OCI-LY1 (cell line): ENCODE data around the gene PDE1A.

Experiments used
- H2AFZ ChIP-seq: fragments of 200-600 bp; sonication (generic), shearing (Covaris generic); 2 replicates; pipeline ENCODE4 v1.6.0; 2014; ENCODE audit warnings: antibody characterized with exemption, mild to moderate bottlenecking, low read length
- H3F3A ChIP-seq: fragments of 200-600 bp; sonication (generic), shearing (Covaris generic); 2 replicates; pipeline ENCODE4 v1.6.0; 2014; ENCODE audit warnings: mild to moderate bottlenecking, antibody characterized with exemption, low read length, moderate library complexity; ENCODE audit not compliant: insufficient read depth
- H3K27ac ChIP-seq: fragments of 200-600 bp; sonication (generic); 2 replicates; pipeline ENCODE4 v1.5.1; 2014; ENCODE audit warnings: low read length, mixed run types, mild to moderate bottlenecking, low read depth; ENCODE audit not compliant: poor library complexity, severe bottlenecking
- H3K27me3 ChIP-seq: fragments of 200-600 bp; sonication (generic); 2 replicates; pipeline ENCODE4 v1.6.0; 2014; ENCODE audit warnings: antibody characterized with exemption, mild to moderate bottlenecking, low read length, moderate library complexity; ENCODE audit not compliant: insufficient read depth
- H3K36me3 ChIP-seq: fragments of 200-600 bp; sonication (generic); 2 replicates; pipeline ENCODE4 v1.6.1; 2014; ENCODE audit warnings: mild to moderate bottlenecking, antibody characterized with exemption, low read length, moderate library complexity, mixed read lengths; ENCODE audit not compliant: insufficient read depth
- H3K4me1 ChIP-seq: fragments of 200-600 bp; sonication (generic); 2 replicates; pipeline ENCODE4 v1.5.1; 2014; ENCODE audit warnings: mild to moderate bottlenecking, low read length, moderate library complexity; ENCODE audit not compliant: insufficient read depth, severe bottlenecking
- H3K4me2 ChIP-seq: fragments of 200-600 bp; sonication (generic), shearing (Covaris generic); 2 replicates; pipeline ENCODE4 v1.6.1; 2014; ENCODE audit warnings: low read length
- H3K4me3 ChIP-seq: fragments of 200-600 bp; sonication (generic); 2 replicates; pipeline ENCODE4 v1.5.1; 2014; ENCODE audit warnings: low read length, low read depth, mild to moderate bottlenecking, mixed read lengths; ENCODE audit not compliant: poor library complexity, severe bottlenecking
- H3K79me2 ChIP-seq: fragments of 200-600 bp; shearing (Covaris generic); 2 replicates; pipeline ENCODE4 v1.6.1; 2016; ENCODE audit warnings: mixed run types, low read length, mixed read lengths; ENCODE audit not compliant: insufficient read depth
- H3K9ac ChIP-seq: fragments of 200-600 bp; sonication (generic), shearing (Covaris generic); 2 replicates; pipeline ENCODE4 v1.6.1; 2014; ENCODE audit warnings: mild to moderate bottlenecking, low read length, mixed read lengths
- H3K9me2 ChIP-seq: fragments of 200-600 bp; sonication (generic), shearing (Covaris generic); 2 replicates; pipeline ENCODE4 v1.6.1; 2014; ENCODE audit warnings: low read depth, mild to moderate bottlenecking, low read length, mixed read lengths
- H3K9me3 ChIP-seq: fragments of 200-600 bp; shearing (Covaris generic); 2 replicates; pipeline ENCODE4 v1.6.1; 2014; ENCODE audit warnings: low read length, mixed read lengths
- H4K20me1 ChIP-seq: fragments of 200-600 bp; sonication (generic), shearing (Covaris generic); 2 replicates; pipeline ENCODE4 v1.6.0; 2016; ENCODE audit warnings: mild to moderate bottlenecking, low read length; ENCODE audit not compliant: insufficient read depth
- CTCF ChIP-seq: fragments of 200-600 bp; sonication (generic), shearing (Covaris generic); IDR thresholded peaks from 2 replicates; pipeline ENCODE4 v1.5.1; 2017; ENCODE audit warnings: mild to moderate bottlenecking, antibody characterized with exemption, low read length, moderate library complexity, mixed read lengths
- EZH2 ChIP-seq: fragments of 200-600 bp; sonication (generic), shearing (Covaris generic); IDR thresholded peaks from 2 replicates; pipeline ENCODE4 v1.8.0; 2017; ENCODE audit warnings: borderline replicate concordance, mixed run types, mild to moderate bottlenecking, antibody characterized with exemption, low read length, moderate library complexity, mixed read lengths

PDE1A gene

DNA sequence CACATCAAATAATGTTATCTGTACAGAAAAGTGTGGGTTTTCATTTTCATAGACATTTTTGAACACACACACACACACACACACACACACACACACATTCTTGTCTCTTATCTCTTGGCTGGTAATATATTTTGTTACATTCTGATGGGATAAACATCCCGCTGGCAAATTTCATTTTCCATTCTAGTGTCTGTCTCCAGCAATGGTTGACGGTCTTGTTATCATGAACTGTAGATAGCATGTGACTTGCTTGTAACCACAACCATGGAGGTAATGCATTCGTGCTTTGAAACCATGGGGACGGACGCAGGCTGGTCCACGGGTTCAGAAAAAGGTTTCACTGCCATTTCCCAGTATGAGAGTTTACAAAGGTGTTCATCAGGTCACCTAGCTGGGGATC lies 284.8 kb downstream of the PDE1A start:
- no peak overlapping the region for H3K9ac ChIP-seq
- no peaks in the 10 kb centered on the region for H3K36me3 ChIP-seq
- no peak for TF ChIP-seq CTCF
- no peak for TF ChIP-seq EZH2
- no peak overlapping the region for H3K27ac ChIP-seq
- no peaks in the 10 kb centered on the region for H3K9me3 ChIP-seq
- no peak overlapping the region for H2AFZ ChIP-seq
- no peaks in the 10 kb centered on the region for H3K27me3 ChIP-seq
- no peaks in the 10 kb centered on the region for H3K79me2 ChIP-seq
- no peak overlapping the region for H3K4me2 ChIP-seq
- H4K20me1 ChIP-seq, result no peaks in the 10 kb centered on the region
- H3K9me2 ChIP-seq, result no peaks in the 10 kb centered on the region
- no peaks in the 10 kb centered on the region for H3F3A ChIP-seq
- no peaks in the 10 kb centered on the region for H3K4me1 ChIP-seq
- no peak overlapping the region for H3K4me3 ChIP-seq

DNA sequence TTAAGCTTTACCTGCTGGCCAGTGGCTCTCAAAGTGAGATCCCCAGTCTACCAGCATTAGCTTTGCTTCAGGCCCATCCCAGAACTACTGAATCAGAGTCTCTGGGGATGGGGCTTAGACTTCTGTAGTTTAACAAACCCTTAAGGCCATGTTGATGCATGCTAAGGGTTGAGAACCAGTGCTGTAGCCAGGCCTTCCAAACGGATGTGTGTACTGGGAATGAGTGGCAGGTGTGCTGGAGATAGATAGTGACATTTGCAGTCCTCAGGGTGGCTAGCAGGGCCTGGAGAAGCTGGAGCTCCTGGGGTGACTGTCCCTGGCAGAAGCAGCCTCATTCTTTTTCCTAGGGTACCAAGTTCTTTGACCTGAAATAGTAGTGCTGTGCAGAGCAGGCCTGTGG lies 292.6 kb downstream of the PDE1A start:
- Histone ChIP-seq H3K4me2 (no peak overlapping the region), H3F3A (no peaks in the 10 kb centered on the region), H3K4me1 (no peaks in the 10 kb centered on the region), H3K9me2 (no peaks in the 10 kb centered on the region), H3K27ac (no peak overlapping the region), H3K9ac (no peak overlapping the region), H3K36me3 (no peaks in the 10 kb centered on the region), H3K4me3 (no peak overlapping the region), H4K20me1 (no peaks in the 10 kb centered on the region), H3K27me3 (no peaks in the 10 kb centered on the region), H3K79me2 (no peaks in the 10 kb centered on the region), H2AFZ (no peak overlapping the region), H3K9me3 (no peaks in the 10 kb centered on the region)
- TF ChIP-seq EZH2, result no peak
- TF ChIP-seq CTCF, result no peak

GRCh38 chr2:182133195-182133891 lies 293.5 kb downstream of the PDE1A start:
- Histone ChIP-seq H3K4me1 (no peaks in the 10 kb centered on the region), H3K4me2 (no peak overlapping the region), H3K27me3 (no peaks in the 10 kb centered on the region), H3K36me3 (no peaks in the 10 kb centered on the region), H3K9ac (no peak overlapping the region), H3K9me2 (no peaks in the 10 kb centered on the region), H3K9me3 (no peaks in the 10 kb centered on the region), H3K79me2 (no peaks in the 10 kb centered on the region), H3K27ac (no peak overlapping the region), H3K4me3 (no peak overlapping the region), H4K20me1 (no peaks in the 10 kb centered on the region), H3F3A (no peaks in the 10 kb centered on the region), H2AFZ (no peak overlapping the region)
- TF ChIP-seq CTCF (no peak), EZH2 (no peak)
